ENCODE measurements around the gene PRSS23. TPM values are rescaled to one million over a fixed set of nuclear protein-coding genes. Genes with fewer than 3 reads are reported as not detected.
"Not testable (repeated sequence)": the region's sequence is repeated elsewhere in the genome, so short reads cannot be mapped to it uniquely, and the experiment has no call there.

The PRSS23 gene
- 44.2 TPM for total RNA-seq

- DNase-seq = peak; percentile 82
Observed at GRCh38 chr11:86800076-86800959, at the start of gene PRSS23. Gene PRSS23 (plus strand): TSS chr11:86800542. CDS start chr11:86807644, 7,102 bp downstream.

- peak; percentile 44 for DNase-seq
Observed at GRCh38 chr11:86753459-86753858, 46.9 kb upstream of the PRSS23 start.

GRCh38 chr11:86755146-86755545 lies 45.2 kb upstream of the PRSS23 start:
- DNase-seq = peak; percentile 62

GRCh38 chr11:86758171-86758570 lies 42.2 kb upstream of the PRSS23 start:
- DNase-seq = no peak

GRCh38 chr11:86760577-86760976 lies 39.8 kb upstream of the PRSS23 start:
- no peak for DNase-seq

- no peak for DNase-seq
Observed at GRCh38 chr11:86761978-86762377, 38.4 kb upstream of the PRSS23 start.

GRCh38 chr11:86765203-86765602 lies 35.1 kb upstream of the PRSS23 start:
- no peak for DNase-seq

- DNase-seq = no peak
Observed at GRCh38 chr11:86765878-86766277, 34.5 kb upstream of the PRSS23 start.

GRCh38 chr11:86769219-86769618 lies 31.1 kb upstream of the PRSS23 start:
- no peak for DNase-seq

- not testable (repeated sequence) for DNase-seq
Observed at GRCh38 chr11:86770473-86771027, 29.8 kb upstream of the PRSS23 start.

GRCh38 chr11:86772999-86773398 lies 27.3 kb upstream of the PRSS23 start:
- no peak for DNase-seq

- DNase-seq = no peak
Observed at GRCh38 chr11:86773513-86774252, 26.7 kb upstream of the PRSS23 start.

GRCh38 chr11:86774417-86774816 lies 25.9 kb upstream of the PRSS23 start:
- DNase-seq = no peak

GRCh38 chr11:86775361-86775760 lies 25.0 kb upstream of the PRSS23 start:
- no peak for DNase-seq

GRCh38 chr11:86781546-86781945 lies 18.8 kb upstream of the PRSS23 start:
- DNase-seq = no peak

- DNase-seq = no peak
Observed at GRCh38 chr11:86782742-86783141, 17.6 kb upstream of the PRSS23 start.

- DNase-seq = no peak
Observed at GRCh38 chr11:86783661-86784060, 16.7 kb upstream of the PRSS23 start.

GRCh38 chr11:86784241-86784681 lies 16.1 kb upstream of the PRSS23 start:
- peak; percentile 59 for DNase-seq

GRCh38 chr11:86785576-86785975 lies 14.8 kb upstream of the PRSS23 start:
- no peak for DNase-seq

GRCh38 chr11:86787018-86787536 lies 13.3 kb upstream of the PRSS23 start:
- DNase-seq = no peak

- DNase-seq = no peak
Observed at GRCh38 chr11:86787656-86788055, 12.7 kb upstream of the PRSS23 start.

- DNase-seq = no peak
Observed at GRCh38 chr11:86790195-86790725, 10.1 kb upstream of the PRSS23 start.
